Adrenal gland (tissue), 12 donors: Measurements from ENCODE around the gene FNDC3B. TPM values are rescaled to one million over a fixed set of nuclear protein-coding genes. Genes with fewer than 3 reads are reported as not detected.

Experiments
- DNase-seq, 7 donors: peaks; one replicate each; pipeline ENCODE4 v3.0.0-alpha.2; 2019 to 2020
- H3K27ac ChIP-seq, 5 donors: fragments of 200-600 bp; sonication (generic) in 4 of 5; 1 replicate in 3 of 5; 2 replicates in 2 of 5; pipeline versions ENCODE4 v1.5.1 to v1.8.0; 2016 to 2020; ENCODE audit warnings: mild to moderate bottlenecking in 1 of 5
- H3K27me3 ChIP-seq: fragments of 200-600 bp; 2 replicates; pipeline ENCODE4 v1.8.0; 2021
- H3K36me3 ChIP-seq, 2 donors: fragments of 200-600 bp; replicated peaks in 1 of 2; 1 replicate in 1 of 2; 2 replicates in 1 of 2; pipeline versions ENCODE4 v1.5.1 to v1.8.0; 2018 to 2022
- H3K4me1 ChIP-seq, 2 donors: fragments of 200-600 bp; replicated peaks in 1 of 2; 1 replicate in 1 of 2; 2 replicates in 1 of 2; pipeline versions ENCODE4 v1.5.1 to v1.8.0; 2018 to 2021
- H3K4me3 ChIP-seq, 4 donors: fragments of 200-600 bp; sonication (generic) in 3 of 4; one replicate each; pipeline ENCODE4 v1.5.1; 2016 to 2018
- H3K9me3 ChIP-seq, 3 donors: fragments of 200-600 bp; sonication (generic) in 1 of 3; replicated peaks in 1 of 3; 1 replicate in 2 of 3; 2 replicates in 1 of 3; pipeline versions ENCODE4 v1.5.1 to v1.8.0; 2016 to 2021
- CTCF ChIP-seq, 6 experiments: fragments of 450-650 bp in 4 of 6; fragments of 200-600 bp in 2 of 6; sonication (generic) in 1 of 6; IDR thresholded peaks; 1 replicate in 5 of 6; 2 replicates in 1 of 6; pipeline versions ENCODE4 v1.5.1 to v1.8.0; 2016 to 2021; ENCODE audit warnings: antibody characterized with exemption in 6 of 6, mild to moderate bottlenecking in 2 of 6, moderate library complexity in 1 of 6
- POLR2A ChIP-seq, 2 donors: fragments of 450-650 bp; IDR thresholded peaks; one replicate each; pipeline ENCODE4 v1.6.1; 2017; ENCODE audit warnings: antibody characterized with exemption in 2 of 2, mild to moderate bottlenecking in 2 of 2, moderate library complexity in 1 of 2
- WGBS, 4 donors: extraction: QIAGEN DNeasy Blood & Tissue Kit in 2 of 4; methylation state at CpG; one replicate each; pipeline versions ENCODE4 v1.1.5 to v1.1.7; 2013 to 2017; 5-methylcytosine and 5-hydroxymethylcytosine counted together
- intact Hi-C, 2 donors: fragments of 100-400 bp; cut with DNase I; formaldehyde crosslinking; loops; one replicate each; pipeline versions ENCODE4 v1.14.1 to v1.15.0; 2022 to 2023
- polyA plus RNA-seq, 3 donors: library from polyadenylated mRNA; stranded (reverse); fragments of 200-250 nt in 2 of 3; fragments of 350-450 nt in 1 of 3; fragmentation: Illumina TruSeq in 1 of 3; extraction: RNeasy Lipid Tissue Mini Kit (QIAGEN cat#74804) in 1 of 3; gene quantifications; one replicate each; pipeline ENCODE4 v1.2.3, GENCODE V29; 2013 to 2014
- total RNA-seq, 9 donors: library from RNA; depleted of rRNA in 4 of 9; stranded (reverse); fragments of >200 nt in 4 of 9; fragments of 120-200 nt in 1 of 9; fragmentation: NEBNext Ultra II Directional in 1 of 9; extraction: Animal tissue kit (Norgen Biotek cat#: 25700) in 1 of 9; gene quantifications; one replicate each; pipeline versions ENCODE4 v1.1.0 to v1.2.4, GENCODE V29; 2013 to 2023
- donor health status: healthy with polysubstance abuse.
- donor health status: Bipolar disorder and iron deficiency.
- donor health status: DM: yes; HTN: yes; CAD: no.
- donor health status: DM: no; HTN: no; CAD: no.
- donor health status: DM: no; HTN: no; CAD: no.
- donor health status: DM: yes; HTN: yes; CAD: no.

Gene FNDC3B
- total and polyA plus RNA-seq, 12 donors, result 9.9 to 228 (median 105) TPM

DNA sequence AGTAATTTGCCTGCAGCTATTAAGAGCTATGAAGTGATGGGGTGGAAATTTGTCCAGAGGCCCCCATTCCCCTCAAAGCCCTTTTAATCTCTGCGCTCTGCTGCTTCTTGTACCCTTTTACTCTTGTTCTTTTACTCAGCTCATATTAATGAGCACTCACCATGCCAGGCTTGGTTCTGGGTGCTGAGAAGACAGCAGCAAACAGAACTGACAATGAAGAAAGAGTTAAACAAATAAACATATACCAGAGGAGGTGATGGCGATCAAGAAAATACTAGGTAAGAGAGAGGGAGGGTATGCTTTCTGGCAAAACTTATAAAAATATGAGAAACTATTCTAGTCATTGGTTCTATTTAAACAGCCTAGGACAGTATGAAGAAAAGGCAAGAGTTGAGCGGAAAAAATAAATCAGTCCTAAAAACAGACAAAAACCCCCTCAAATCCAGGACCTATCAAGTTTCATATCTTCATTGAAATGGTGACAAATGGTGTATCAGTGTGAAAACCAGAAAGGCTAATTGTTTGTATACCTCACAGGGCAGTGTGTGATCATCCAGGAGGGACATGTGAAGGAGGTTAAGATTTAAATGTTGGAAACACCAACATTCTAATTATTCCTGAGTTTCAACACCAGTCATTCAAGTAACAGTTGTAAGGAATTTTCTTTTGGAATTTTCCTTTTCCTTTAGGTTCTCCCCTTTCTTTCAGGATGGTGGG lies 144.9 kb downstream of the FNDC3B start:
- Histone ChIP-seq H3K4me1 (peaks cover 16 to 37% of the 10 kb centered on the region in 2 donors), H3K27me3 (no peaks in the 10 kb centered on the region), H3K4me3 (no peak overlapping the region), H3K36me3 (no peaks in the 10 kb centered on the region), H3K9me3 (no peaks in the 10 kb centered on the region), H3K27ac (no peak overlapping the region)
- 97 to 99% (median 98%) methylated on average over 3 of the region's 3 CpGs for WGBS, 4 donors
- no peak for TF ChIP-seq POLR2A (IDR thresholded peaks at IDR 0.05)
- DNase-seq, result no peak
- intact Hi-C loops, result no loop called here

DNA sequence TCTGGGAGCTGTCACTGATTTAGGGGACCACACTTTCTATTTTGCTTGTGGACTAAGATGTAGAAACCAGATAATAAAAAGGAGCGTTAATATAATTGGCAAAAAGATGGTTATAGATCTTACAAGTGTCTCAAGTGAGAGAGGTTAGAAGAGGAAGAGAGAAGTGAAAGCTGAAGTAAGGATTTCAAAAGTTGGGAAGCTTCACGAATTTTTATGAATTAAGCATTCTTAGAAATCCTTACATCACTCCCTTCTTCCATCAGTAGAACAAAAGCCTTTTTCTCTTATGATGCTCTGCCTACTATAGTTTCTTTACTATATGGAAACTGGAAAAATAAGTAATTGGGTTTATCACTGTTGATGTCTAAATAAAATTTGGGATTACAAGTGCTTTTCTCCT lies 146.5 kb downstream of the FNDC3B start:
- intact Hi-C loops, result no loop called here
- H3K9me3 ChIP-seq, result no peaks in the 10 kb centered on the region
- H3K27me3 ChIP-seq, result no peaks in the 10 kb centered on the region
- no peak overlapping the region for H3K4me3 ChIP-seq
- no peak overlapping the region for H3K27ac ChIP-seq
- H3K4me1 ChIP-seq, result peaks cover 11 to 34% of the 10 kb centered on the region in 2 donors
- DNase-seq, result no peak
- TF ChIP-seq CTCF (IDR thresholded peaks at IDR 0.05) (no peak), POLR2A (IDR thresholded peaks at IDR 0.05) (no peak)
- WGBS, 4 donors, result 51 to 66% (median 61%) methylated on average over 2 of the region's 2 CpGs
- H3K36me3 ChIP-seq, result no peaks in the 10 kb centered on the region

DNA sequence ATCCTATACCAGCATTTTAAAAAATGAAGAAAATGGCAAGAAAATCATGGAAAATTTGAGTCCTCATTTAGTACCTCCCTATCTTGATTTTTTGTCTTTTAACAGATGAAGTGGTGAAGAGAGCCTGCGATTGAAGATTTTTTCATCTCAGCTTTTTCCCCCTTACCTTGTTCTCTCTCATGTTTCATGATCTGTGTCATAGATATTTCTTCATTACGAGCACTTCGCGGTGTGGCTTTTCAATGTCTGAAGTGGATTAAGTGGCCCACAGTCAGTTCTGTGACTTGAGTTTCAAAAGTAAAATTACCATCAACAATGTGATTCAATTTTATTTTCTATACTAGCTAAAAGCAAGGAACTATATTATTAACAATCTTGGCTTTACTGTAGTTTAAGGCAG lies 147.2 kb downstream of the FNDC3B start:
- no peak for TF ChIP-seq POLR2A (IDR thresholded peaks at IDR 0.05)
- 97 to 98% (median 97%) methylated on average over 4 of the region's 4 CpGs for whole genome bisulfite sequencing, 4 donors
- Histone ChIP-seq H3K36me3 (no peaks in the 10 kb centered on the region), H3K4me3 (no peak overlapping the region), H3K4me1 (peaks cover 11 to 30% of the 10 kb centered on the region in 2 donors), H3K27me3 (no peaks in the 10 kb centered on the region), H3K27ac (no peak overlapping the region), H3K9me3 (no peaks in the 10 kb centered on the region)
- no peak for DNase-seq
- intact Hi-C loops, result no loop called here

DNA sequence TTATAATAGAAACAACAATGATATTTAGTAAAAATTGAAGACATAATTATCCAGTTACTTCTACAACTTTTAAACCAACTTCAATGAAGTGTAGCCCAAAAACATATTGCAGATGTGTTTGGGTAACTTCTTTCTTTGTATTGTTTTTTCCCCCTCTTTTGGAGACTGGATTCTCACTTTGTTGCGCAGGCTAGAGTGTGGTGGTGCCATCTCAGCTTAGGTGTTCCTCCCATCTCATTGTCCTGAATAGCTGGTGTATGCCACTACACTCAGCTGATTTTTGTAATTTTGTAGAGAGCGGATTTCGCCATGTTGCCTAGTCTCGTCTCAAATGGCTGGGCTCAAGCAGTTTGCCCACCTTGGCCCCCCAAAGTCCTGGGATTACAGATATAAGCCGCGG lies 148.1 kb downstream of the FNDC3B start:
- no peak for DNase-seq
- TF ChIP-seq CTCF (IDR thresholded peaks at IDR 0.05), result no peak
- TF ChIP-seq POLR2A (IDR thresholded peaks at IDR 0.05), result no peak

DNA sequence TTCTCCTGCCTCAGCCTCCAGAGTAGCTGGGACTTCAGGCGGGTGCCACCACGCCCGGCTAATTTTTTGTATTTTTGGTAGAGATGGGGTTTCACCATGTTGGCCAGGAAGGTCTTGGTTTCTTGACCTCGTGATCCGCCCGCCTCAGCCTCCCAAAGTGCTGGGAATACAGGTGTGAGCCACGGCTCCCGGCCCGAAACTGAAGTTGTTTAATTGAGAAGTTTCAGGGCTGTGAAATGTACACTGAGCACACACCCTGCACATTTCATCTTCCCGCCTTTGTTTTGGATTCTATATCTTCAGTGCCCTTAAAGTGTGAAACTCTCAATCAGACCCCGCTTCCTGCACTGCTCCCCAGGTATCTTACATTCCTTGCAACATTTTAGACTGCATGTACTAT lies 149.1 kb downstream of the FNDC3B start:
- intact Hi-C loops, result no loop called here
- no peaks in the 10 kb centered on the region for H3K9me3 ChIP-seq
- H3K4me1 ChIP-seq, result peaks cover 0 to 16% of the 10 kb centered on the region in 2 donors
- 96 to 98% (median 97%) methylated on average over 11 of the region's 11 CpGs for WGBS, 4 donors
- H3K27ac ChIP-seq, result no peak overlapping the region
- no peak for DNase-seq
- no peaks in the 10 kb centered on the region for H3K27me3 ChIP-seq
- TF ChIP-seq POLR2A (IDR thresholded peaks at IDR 0.05) (no peak), CTCF (IDR thresholded peaks at IDR 0.05) (no peak)
- no peak overlapping the region for H3K4me3 ChIP-seq
- no peaks in the 10 kb centered on the region for H3K36me3 ChIP-seq

More for the DNA sequence above, 148.1 kb downstream of the FNDC3B start:
- Histone ChIP-seq H3K4me1 (peaks cover 5 to 22% of the 10 kb centered on the region in 2 donors), H3K4me3 (no peak overlapping the region), H3K27me3 (no peaks in the 10 kb centered on the region), H3K27ac (no peak overlapping the region), H3K36me3 (no peaks in the 10 kb centered on the region), H3K9me3 (no peaks in the 10 kb centered on the region)
- 90 to 98% (median 98%) methylated on average over 6 of the region's 6 CpGs for WGBS, 4 donors
- intact Hi-C loops, result no loop called here
